Measurements from ENCODE around the gene ADAMTS7.
"Not testable (repeated sequence)": the region's sequence is repeated elsewhere in the genome, so short reads cannot be mapped to it uniquely, and the experiment has no call there.

ADAMTS7 gene

GRCh38 chr15:78774451-78774990, 36.7 kb downstream of the ADAMTS7 start:
- H3K4me3 ChIP-seq (ENCODE audit: insufficient read depth, low read depth, low read length, poor library complexity, severe bottlenecking); H3K36me3 ChIP-seq (ENCODE audit: control insufficient read depth, insufficient read depth, low read length); H3K27me3 ChIP-seq (replicated peaks; ENCODE audit: control insufficient read depth, insufficient read depth, low read length, poor library complexity, severe bottlenecking); H3K27ac ChIP-seq (ENCODE audit: insufficient read depth, low read length, poor library complexity, severe bottlenecking); H3K4me1 ChIP-seq (ENCODE audit: control insufficient read depth, insufficient read depth, low read length, poor library complexity, severe bottlenecking); DNase-seq; H3K9me3 ChIP-seq (ENCODE audit: control insufficient read depth, low read length): not testable (repeated sequence)

DNA sequence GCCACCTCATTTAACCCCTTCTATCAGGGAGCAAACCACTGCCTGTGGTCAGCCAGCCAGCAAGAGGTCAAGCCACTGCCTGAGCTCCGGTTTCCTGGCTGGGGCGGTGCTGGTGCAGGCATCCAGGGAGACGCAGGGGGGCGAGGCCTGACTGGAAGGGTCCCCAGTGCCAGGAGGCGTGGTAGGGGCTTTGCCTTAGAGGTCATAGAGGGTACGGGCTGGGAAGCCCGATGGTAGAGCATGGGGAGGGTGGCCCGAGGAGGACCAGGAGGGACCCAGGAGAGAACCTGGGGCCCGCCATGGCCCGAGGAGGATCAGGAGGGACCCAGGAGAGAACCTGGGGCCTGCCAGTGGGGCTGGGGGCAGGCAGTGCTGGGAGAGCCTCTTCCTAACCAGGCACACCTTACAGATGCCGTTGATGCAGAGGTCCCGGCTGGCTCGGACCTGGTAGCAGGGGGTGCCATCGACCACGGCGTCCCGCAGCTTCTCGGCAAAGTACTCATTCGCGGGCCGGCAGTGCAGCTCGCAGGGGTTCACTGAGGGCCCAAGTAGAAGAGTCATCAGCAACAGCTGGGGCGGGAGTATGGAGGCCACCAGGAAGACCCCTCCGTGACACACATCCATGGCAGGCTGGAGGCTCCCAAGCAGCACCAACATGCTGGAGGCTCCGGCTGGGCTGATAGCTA, 37.4 kb downstream of the ADAMTS7 start:
- not testable (repeated sequence) for H3K36me3 ChIP-seq (ENCODE audit: control insufficient read depth, insufficient read depth, low read length); DNase-seq; H3K9me3 ChIP-seq (ENCODE audit: control insufficient read depth, low read length); H3K27ac ChIP-seq (ENCODE audit: insufficient read depth, low read length, poor library complexity, severe bottlenecking); H3K27me3 ChIP-seq (replicated peaks; ENCODE audit: control insufficient read depth, insufficient read depth, low read length, poor library complexity, severe bottlenecking); H3K4me1 ChIP-seq (ENCODE audit: control insufficient read depth, insufficient read depth, low read length, poor library complexity, severe bottlenecking); H3K4me3 ChIP-seq (ENCODE audit: insufficient read depth, low read depth, low read length, poor library complexity, severe bottlenecking)

GRCh38 chr15:78772738-78773137, 38.5 kb downstream of the ADAMTS7 start:
- Histone ChIP-seq H3K36me3 (ENCODE audit: control insufficient read depth, insufficient read depth, low read length) (no peaks in the 10 kb centered on the region), H3K4me3 (ENCODE audit: insufficient read depth, low read depth, low read length, poor library complexity, severe bottlenecking) (no peak overlapping the region), H3K27ac (ENCODE audit: insufficient read depth, low read length, poor library complexity, severe bottlenecking) (no peak overlapping the region)

GRCh38 chr15:78771436-78772000, 39.7 kb downstream of the ADAMTS7 start:
- H3K27me3 ChIP-seq (replicated peaks; ENCODE audit: control insufficient read depth, insufficient read depth, low read length, poor library complexity, severe bottlenecking); H3K4me3 ChIP-seq (ENCODE audit: insufficient read depth, low read depth, low read length, poor library complexity, severe bottlenecking); H3K4me1 ChIP-seq (ENCODE audit: control insufficient read depth, insufficient read depth, low read length, poor library complexity, severe bottlenecking); H3K27ac ChIP-seq (ENCODE audit: insufficient read depth, low read length, poor library complexity, severe bottlenecking); H3K36me3 ChIP-seq (ENCODE audit: control insufficient read depth, insufficient read depth, low read length); DNase-seq; H3K9me3 ChIP-seq (ENCODE audit: control insufficient read depth, low read length): not testable (repeated sequence)

More at GRCh38 chr15:78772738-78773137, 38.5 kb downstream of the ADAMTS7 start:
- DNase-seq, result no peak
- Histone ChIP-seq H3K27me3 (replicated peaks; ENCODE audit: control insufficient read depth, insufficient read depth, low read length, poor library complexity, severe bottlenecking) (no peaks in the 10 kb centered on the region), H3K9me3 (ENCODE audit: control insufficient read depth, low read length) (no peaks in the 10 kb centered on the region), H3K4me1 (ENCODE audit: control insufficient read depth, insufficient read depth, low read length, poor library complexity, severe bottlenecking) (no peaks in the 10 kb centered on the region)

- H3K27me3 ChIP-seq (replicated peaks; ENCODE audit: control insufficient read depth, insufficient read depth, low read length, poor library complexity, severe bottlenecking); H3K4me1 ChIP-seq (ENCODE audit: control insufficient read depth, insufficient read depth, low read length, poor library complexity, severe bottlenecking); H3K9me3 ChIP-seq (ENCODE audit: control insufficient read depth, low read length); DNase-seq; H3K27ac ChIP-seq (ENCODE audit: insufficient read depth, low read length, poor library complexity, severe bottlenecking); H3K4me3 ChIP-seq (ENCODE audit: insufficient read depth, low read depth, low read length, poor library complexity, severe bottlenecking); H3K36me3 ChIP-seq (ENCODE audit: control insufficient read depth, insufficient read depth, low read length): not testable (repeated sequence)
Observed at GRCh38 chr15:78771020-78771419, 40.2 kb downstream of the ADAMTS7 start.

GRCh38 chr15:78769473-78770225, 41.6 kb downstream of the ADAMTS7 start:
- H3K9me3 ChIP-seq (ENCODE audit: control insufficient read depth, low read length); DNase-seq; H3K4me3 ChIP-seq (ENCODE audit: insufficient read depth, low read depth, low read length, poor library complexity, severe bottlenecking); H3K27me3 ChIP-seq (replicated peaks; ENCODE audit: control insufficient read depth, insufficient read depth, low read length, poor library complexity, severe bottlenecking); H3K36me3 ChIP-seq (ENCODE audit: control insufficient read depth, insufficient read depth, low read length); H3K4me1 ChIP-seq (ENCODE audit: control insufficient read depth, insufficient read depth, low read length, poor library complexity, severe bottlenecking); H3K27ac ChIP-seq (ENCODE audit: insufficient read depth, low read length, poor library complexity, severe bottlenecking): not testable (repeated sequence)

- Histone ChIP-seq H3K4me3 (ENCODE audit: insufficient read depth, low read depth, low read length, poor library complexity, severe bottlenecking) (no peak overlapping the region), H3K27me3 (replicated peaks; ENCODE audit: control insufficient read depth, insufficient read depth, low read length, poor library complexity, severe bottlenecking) (no peaks in the 10 kb centered on the region), H3K27ac (ENCODE audit: insufficient read depth, low read length, poor library complexity, severe bottlenecking) (no peak overlapping the region), H3K36me3 (ENCODE audit: control insufficient read depth, insufficient read depth, low read length) (no peaks in the 10 kb centered on the region), H3K9me3 (ENCODE audit: control insufficient read depth, low read length) (no peaks in the 10 kb centered on the region), H3K4me1 (ENCODE audit: control insufficient read depth, insufficient read depth, low read length, poor library complexity, severe bottlenecking) (no peaks in the 10 kb centered on the region)
- no peak for DNase-seq
Observed at GRCh38 chr15:78768531-78769408, 42.5 kb downstream of the ADAMTS7 start.

DNA sequence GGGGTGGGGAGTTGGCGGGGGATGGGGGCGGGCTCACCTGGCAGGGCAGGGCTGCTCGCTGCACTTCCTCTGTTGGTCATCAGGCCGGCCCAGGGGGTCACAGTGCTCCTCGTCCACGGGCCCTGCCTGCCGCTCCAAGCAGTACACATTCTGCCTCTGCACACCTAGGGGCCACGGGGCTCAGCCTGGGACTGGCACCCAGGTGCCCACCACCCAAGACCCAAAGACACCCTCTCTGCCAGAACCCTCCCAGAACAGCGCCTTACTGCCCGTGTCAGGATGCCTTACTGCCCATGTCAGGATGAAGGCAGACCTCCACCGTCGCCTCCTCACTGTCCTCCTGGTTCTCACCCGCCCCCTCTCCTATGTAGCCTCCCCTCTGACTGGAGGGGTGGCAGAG, 43.2 kb downstream of the ADAMTS7 start:
- no peak overlapping the region for H3K4me3 ChIP-seq (ENCODE audit: insufficient read depth, low read depth, low read length, poor library complexity, severe bottlenecking)
- no peaks in the 10 kb centered on the region for H3K36me3 ChIP-seq (ENCODE audit: control insufficient read depth, insufficient read depth, low read length)
- H3K4me1 ChIP-seq (ENCODE audit: control insufficient read depth, insufficient read depth, low read length, poor library complexity, severe bottlenecking), result no peaks in the 10 kb centered on the region
- no peaks in the 10 kb centered on the region for H3K9me3 ChIP-seq (ENCODE audit: control insufficient read depth, low read length)
- no peak overlapping the region for H3K27ac ChIP-seq (ENCODE audit: insufficient read depth, low read length, poor library complexity, severe bottlenecking)
- no peaks in the 10 kb centered on the region for H3K27me3 ChIP-seq (replicated peaks; ENCODE audit: control insufficient read depth, insufficient read depth, low read length, poor library complexity, severe bottlenecking)
- no peak for DNase-seq

DNA sequence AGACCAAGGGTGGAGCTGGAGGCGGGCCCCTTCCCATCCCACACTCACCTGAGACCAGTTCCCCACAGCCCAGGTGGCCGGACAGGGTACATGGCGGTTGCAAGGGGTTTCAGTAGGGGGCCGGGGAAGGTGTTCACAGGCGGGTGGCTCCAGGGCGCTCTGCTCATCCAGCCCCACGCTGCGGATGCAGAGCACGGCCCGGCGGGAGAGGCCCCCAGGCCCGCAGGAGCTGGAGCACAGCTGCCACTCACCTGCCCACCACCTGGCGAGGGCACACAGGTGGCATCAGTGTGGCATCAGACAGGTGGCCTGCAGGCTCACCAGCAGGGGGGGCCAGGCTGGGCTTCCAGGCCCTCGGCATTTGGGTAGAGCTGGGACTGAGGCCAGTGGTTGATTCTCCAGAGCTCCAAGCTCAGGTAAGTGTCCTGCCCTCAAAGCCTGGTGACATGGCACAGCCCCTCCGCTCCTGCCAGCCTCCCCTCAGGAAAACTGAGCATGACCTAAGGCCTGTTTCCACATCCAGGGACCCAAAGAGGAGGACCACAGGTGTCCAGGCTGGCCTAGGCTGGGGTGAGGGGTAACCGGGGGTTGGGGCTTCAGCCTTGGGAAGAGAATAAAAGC, 43.8 kb downstream of the ADAMTS7 start:
- peaks cover under 1% of the 10 kb centered on the region for H3K4me1 ChIP-seq (ENCODE audit: control insufficient read depth, insufficient read depth, low read length, poor library complexity, severe bottlenecking)
- no peak overlapping the region for H3K4me3 ChIP-seq (ENCODE audit: insufficient read depth, low read depth, low read length, poor library complexity, severe bottlenecking)
- no peaks in the 10 kb centered on the region for H3K27me3 ChIP-seq (replicated peaks; ENCODE audit: control insufficient read depth, insufficient read depth, low read length, poor library complexity, severe bottlenecking)
- H3K36me3 ChIP-seq (ENCODE audit: control insufficient read depth, insufficient read depth, low read length), result no peaks in the 10 kb centered on the region
- no peak for DNase-seq
- H3K9me3 ChIP-seq (ENCODE audit: control insufficient read depth, low read length), result no peaks in the 10 kb centered on the region
- H3K27ac ChIP-seq (ENCODE audit: insufficient read depth, low read length, poor library complexity, severe bottlenecking), result no peak overlapping the region
